Neural cell (in vitro differentiated cells): ENCODE data around the gene TRIM16. TPM values are rescaled to one million over a fixed set of nuclear protein-coding genes. Genes with fewer than 3 reads are reported as not detected.
"Not testable (repeated sequence)": the region's sequence is repeated elsewhere in the genome, so short reads cannot be mapped to it uniquely, and the experiment has no call there.

ENCODE experiments used
- H2AFZ ChIP-seq: fragments of 200-600, 300-800 bp; sonication (generic), shearing (Covaris generic); 2 replicates; pipeline ENCODE4 v1.6.0; 2014; ENCODE audit warnings: low read depth, mild to moderate bottlenecking, antibody characterized with exemption, low read length, moderate library complexity
- H3F3A ChIP-seq: fragments of 200-600 bp; shearing (Covaris generic); 2 replicates; pipeline ENCODE4 v1.6.1; 2016; ENCODE audit warnings: mild to moderate bottlenecking, moderate library complexity, mixed read lengths, antibody characterized with exemption, low read length; ENCODE audit not compliant: insufficient read depth, poor library complexity, severe bottlenecking
- H3K27ac ChIP-seq: fragments of 200-600, 300-800 bp; sonication (generic), shearing (Covaris generic); 2 replicates; pipeline ENCODE4 v1.5.1; 2014; ENCODE audit warnings: mild to moderate bottlenecking, low read length, moderate library complexity
- H3K27me3 ChIP-seq: fragments of 300-800, 200-600 bp; sonication (generic), shearing (Covaris generic); 2 replicates; pipeline ENCODE4 v1.6.0; 2014; ENCODE audit warnings: mild to moderate bottlenecking, low read depth, low read length, moderate library complexity; ENCODE audit not compliant: insufficient read depth
- H3K36me3 ChIP-seq: fragments of 300-800, 200-600 bp; sonication (generic), shearing (Covaris generic); 2 replicates; pipeline ENCODE4 v1.5.1; 2014; ENCODE audit warnings: mild to moderate bottlenecking, antibody characterized with exemption, low read length, moderate library complexity; ENCODE audit not compliant: insufficient read depth
- H3K4me2 ChIP-seq: fragments of 300-800, 200-600 bp; sonication (generic), shearing (Covaris generic); 2 replicates; pipeline ENCODE4 v1.6.0; 2014; ENCODE audit warnings: mild to moderate bottlenecking, low read length
- H3K4me3 ChIP-seq: fragments of 300-800, 200-600 bp; sonication (generic), shearing (Covaris generic); 2 replicates; pipeline ENCODE4 v1.5.1; 2014; ENCODE audit warnings: mild to moderate bottlenecking, low read length, moderate library complexity
- H3K79me2 ChIP-seq: fragments of 200-600 bp; shearing (Covaris generic); replicated peaks from 2 replicates; pipeline ENCODE4 v1.6.0; 2014; ENCODE audit warnings: mild to moderate bottlenecking, low read length, moderate library complexity; ENCODE audit not compliant: insufficient read depth
- H3K9ac ChIP-seq: fragments of 300-800, 200-600 bp; sonication (generic), shearing (Covaris generic); 2 replicates; pipeline ENCODE4 v1.6.1; 2016; ENCODE audit warnings: mild to moderate bottlenecking, low read length, mixed read lengths
- H3K9me2 ChIP-seq: fragments of 200-600 bp; shearing (Covaris generic); 2 replicates; pipeline ENCODE4 v1.6.1; 2016; ENCODE audit warnings: mild to moderate bottlenecking, low read length, mixed read lengths; ENCODE audit not compliant: insufficient read depth
- H3K9me3 ChIP-seq: fragments of 200-600, 300-800 bp; sonication (generic), shearing (Covaris generic); 2 replicates; pipeline ENCODE4 v1.6.1; 2016; ENCODE audit warnings: mild to moderate bottlenecking, mixed run types, low read length, moderate library complexity, mixed read lengths
- H4K20me1 ChIP-seq: fragments of 200-600 bp; shearing (Covaris generic); 2 replicates; pipeline ENCODE4 v1.6.1; 2016; ENCODE audit warnings: mild to moderate bottlenecking, mixed run types; ENCODE audit not compliant: insufficient read depth
- EP300 ChIP-seq: fragments of 450-650 bp; conservative IDR thresholded peaks from 2 replicates; pipeline ENCODE4 v1.6.1; 2014; ENCODE audit warnings: antibody characterized with exemption, mild to moderate bottlenecking, moderate library complexity; ENCODE audit not compliant: poor library complexity, severe bottlenecking
- SMC3 ChIP-seq: fragments of 450-650 bp; conservative IDR thresholded peaks from 2 replicates; pipeline ENCODE4 v1.6.1; 2014; ENCODE audit warnings: antibody characterized with exemption, mild to moderate bottlenecking, moderate library complexity; ENCODE audit not compliant: poor library complexity
- polyA plus RNA-seq: library from polyadenylated mRNA; depleted of rRNA; stranded (reverse); fragments of >200 nt; gene quantifications from 2 replicates; pipeline ENCODE4 v1.2.3, GENCODE V29; 2014
- TF ChIP-seq, protein P1 (sequence below): fragments of 450-650 bp; IDR thresholded peaks from 2 replicates; pipeline ENCODE4 v1.5.1; 2014; ENCODE audit warnings: antibody characterized with exemption, mild to moderate bottlenecking, moderate library complexity; ENCODE audit not compliant: poor library complexity, severe bottlenecking

Gene TRIM16
- polyA plus RNA-seq, 1 donor from 2014 or later = 34.9 TPM

DNA sequence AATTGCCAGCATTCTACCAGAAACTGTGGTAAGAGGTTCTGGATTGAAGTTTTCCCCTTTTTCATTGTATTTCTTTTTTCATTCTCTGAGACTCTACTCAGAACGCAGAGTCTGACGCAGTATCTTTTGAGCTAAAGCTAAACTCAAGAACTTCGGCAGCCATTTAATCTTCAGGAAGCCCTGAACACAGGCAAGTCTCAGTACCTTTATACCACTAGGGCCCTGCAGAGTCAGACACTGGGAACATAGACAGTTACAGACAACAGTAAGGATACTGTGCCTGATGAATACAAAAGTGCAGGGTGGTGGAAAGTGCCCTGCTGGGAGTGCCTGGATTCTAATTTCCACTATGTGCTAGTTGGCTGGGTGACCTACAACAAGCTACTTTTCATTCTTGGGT is 976 bp downstream of the TRIM16 start:
- not testable (repeated sequence) for H3K9me3 ChIP-seq, H3K36me3 ChIP-seq, H3K79me2 ChIP-seq, H3K27ac ChIP-seq, H3K27me3 ChIP-seq, H4K20me1 ChIP-seq, H3K9ac ChIP-seq, H2AFZ ChIP-seq, H3K4me2 ChIP-seq, H3F3A ChIP-seq, H3K9me2 ChIP-seq
- H3K4me3 ChIP-seq = peak overlapping the region; percentile 67

DNA sequence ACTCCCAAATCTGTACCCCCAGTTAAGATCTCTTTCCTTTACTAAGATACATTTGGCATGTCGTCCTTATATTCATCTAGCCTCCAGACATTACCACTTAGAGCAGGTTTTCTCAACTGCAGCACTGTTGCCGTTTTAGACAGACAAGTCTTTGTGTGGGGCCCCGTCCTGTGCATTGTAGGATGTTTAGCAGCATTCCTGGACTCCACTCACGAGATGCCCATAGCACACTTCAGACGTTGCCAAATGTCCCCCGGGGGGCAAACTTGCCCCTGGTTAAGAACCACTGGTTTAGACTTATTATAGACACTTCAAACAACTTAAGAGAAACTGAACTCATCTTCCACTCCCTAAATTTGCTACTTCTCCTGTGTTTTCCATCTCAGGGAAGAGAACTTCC is 8.1 kb downstream of the TRIM16 start:
- not testable (repeated sequence) for H3K4me2 ChIP-seq, H3K36me3 ChIP-seq, H3K9ac ChIP-seq, H3K9me3 ChIP-seq, H3K4me3 ChIP-seq, H4K20me1 ChIP-seq, H3F3A ChIP-seq, H3K27me3 ChIP-seq, H3K79me2 ChIP-seq, H3K27ac ChIP-seq, H3K9me2 ChIP-seq, H2AFZ ChIP-seq

DNA sequence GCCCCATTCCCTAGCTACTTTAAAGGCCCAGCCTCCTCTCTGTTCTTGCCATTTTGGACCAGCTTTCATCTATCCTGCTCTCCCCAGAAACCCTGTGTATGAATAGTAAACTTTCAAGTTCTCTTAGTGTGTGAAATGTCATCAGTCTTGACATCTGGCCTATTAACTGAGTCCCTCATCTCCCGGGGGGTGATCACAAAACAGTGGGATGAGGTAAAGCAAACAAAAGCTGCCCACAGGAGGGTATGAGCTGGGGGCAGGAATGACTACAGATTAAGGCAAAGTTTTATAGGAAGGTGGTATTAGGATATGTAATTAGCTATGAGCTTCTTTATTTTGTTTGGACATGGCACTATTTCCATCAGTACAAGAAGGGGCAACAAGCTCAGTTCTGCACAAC is 9.5 kb downstream of the TRIM16 start:
- H3K27ac ChIP-seq, H3K4me3 ChIP-seq, H3K9me2 ChIP-seq, H3K36me3 ChIP-seq, H3K4me2 ChIP-seq, H2AFZ ChIP-seq, H3K27me3 ChIP-seq, H3K9ac ChIP-seq, H3K9me3 ChIP-seq, H3F3A ChIP-seq, H4K20me1 ChIP-seq, H3K79me2 ChIP-seq: not testable (repeated sequence)

DNA sequence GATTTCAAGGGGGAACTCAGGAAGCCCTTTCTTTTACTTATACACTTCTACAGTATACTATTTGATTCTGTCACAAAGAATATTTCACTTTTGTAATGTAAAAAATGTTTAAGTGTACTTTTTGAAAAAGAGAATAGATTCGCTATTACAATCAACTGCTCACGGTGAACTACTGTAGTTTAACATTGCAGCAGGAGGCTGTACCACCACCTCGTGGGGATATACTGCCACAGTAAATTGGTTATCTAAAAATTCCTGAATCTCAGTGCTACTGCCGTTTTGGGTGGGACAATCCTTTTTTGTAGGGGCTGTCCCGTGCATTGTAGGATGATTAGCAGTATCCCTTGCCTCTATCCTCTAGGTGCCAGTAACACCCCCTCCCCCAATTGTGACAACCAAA is 14.6 kb downstream of the TRIM16 start:
- not testable (repeated sequence) for H4K20me1 ChIP-seq, H3K79me2 ChIP-seq, H3F3A ChIP-seq

DNA sequence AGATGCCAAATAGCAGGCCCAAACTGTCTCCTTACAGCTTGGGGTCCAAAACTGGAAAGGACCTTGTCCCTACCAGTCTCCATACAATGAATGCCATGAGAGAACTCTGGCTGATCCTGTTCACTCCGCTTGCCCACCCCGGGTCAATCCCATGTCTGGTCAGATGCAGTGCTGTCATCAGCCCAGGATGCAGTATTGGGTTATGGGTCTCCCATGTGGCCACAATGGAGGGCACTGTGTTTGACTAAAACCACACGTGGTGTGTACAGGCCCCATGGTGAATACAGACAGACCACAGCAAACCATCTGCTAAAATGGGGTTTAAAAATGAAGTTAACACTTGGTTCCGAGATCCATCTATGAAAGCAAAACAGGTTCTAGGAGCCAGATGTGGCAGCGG is 20.4 kb downstream of the TRIM16 start:
- Histone ChIP-seq H3K9ac (no peak overlapping the region), H3K27ac (no peak overlapping the region), H3F3A (no peaks in the 10 kb centered on the region), H4K20me1 (no peaks in the 10 kb centered on the region), H3K79me2 (no peaks in the 10 kb centered on the region), H3K27me3 (no peaks in the 10 kb centered on the region), H3K4me2 (no peak overlapping the region), H3K4me3 (no peak overlapping the region), H2AFZ (no peak overlapping the region), H3K9me2 (no peaks in the 10 kb centered on the region), H3K9me3 (no peaks in the 10 kb centered on the region), H3K36me3 (no peaks in the 10 kb centered on the region)
- TF ChIP-seq EP300 (no peak), SMC3 (no peak)
- TF ChIP-seq, protein P1, sequence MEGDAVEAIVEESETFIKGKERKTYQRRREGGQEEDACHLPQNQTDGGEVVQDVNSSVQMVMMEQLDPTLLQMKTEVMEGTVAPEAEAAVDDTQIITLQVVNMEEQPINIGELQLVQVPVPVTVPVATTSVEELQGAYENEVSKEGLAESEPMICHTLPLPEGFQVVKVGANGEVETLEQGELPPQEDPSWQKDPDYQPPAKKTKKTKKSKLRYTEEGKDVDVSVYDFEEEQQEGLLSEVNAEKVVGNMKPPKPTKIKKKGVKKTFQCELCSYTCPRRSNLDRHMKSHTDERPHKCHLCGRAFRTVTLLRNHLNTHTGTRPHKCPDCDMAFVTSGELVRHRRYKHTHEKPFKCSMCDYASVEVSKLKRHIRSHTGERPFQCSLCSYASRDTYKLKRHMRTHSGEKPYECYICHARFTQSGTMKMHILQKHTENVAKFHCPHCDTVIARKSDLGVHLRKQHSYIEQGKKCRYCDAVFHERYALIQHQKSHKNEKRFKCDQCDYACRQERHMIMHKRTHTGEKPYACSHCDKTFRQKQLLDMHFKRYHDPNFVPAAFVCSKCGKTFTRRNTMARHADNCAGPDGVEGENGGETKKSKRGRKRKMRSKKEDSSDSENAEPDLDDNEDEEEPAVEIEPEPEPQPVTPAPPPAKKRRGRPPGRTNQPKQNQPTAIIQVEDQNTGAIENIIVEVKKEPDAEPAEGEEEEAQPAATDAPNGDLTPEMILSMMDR = no peak

More for the DNA sequence above, 14.6 kb downstream of the TRIM16 start:
- not testable (repeated sequence) for H3K9ac ChIP-seq, H2AFZ ChIP-seq, H3K9me2 ChIP-seq, H3K27me3 ChIP-seq, H3K4me2 ChIP-seq, H3K27ac ChIP-seq, H3K36me3 ChIP-seq, H3K9me3 ChIP-seq, H3K4me3 ChIP-seq
